HepG2 (cell line): ENCODE results near the gene TBC1D20. TPM values are rescaled to one million over a fixed set of nuclear protein-coding genes. Genes with fewer than 3 reads are reported as not detected.
A peak's percentile ranks its signal among the peaks of the same experiment; 100 is the strongest.

Experiments
- ATM ChIP-seq: fragments of 450-650 bp; IDR thresholded peaks from 2 replicates; pipeline ENCODE4 v1.7.1; 2017; ENCODE audit warnings: mild to moderate bottlenecking, borderline replicate concordance
- CSRNP1 ChIP-seq: sonication (generic); formaldehyde crosslinking; IDR thresholded peaks from 2 replicates; pipeline ENCODE4 v1.8.1; 2023; ENCODE audit warnings: mild to moderate bottlenecking, missing genetic modification reagents
- JDP2 ChIP-seq: sonication (generic); formaldehyde crosslinking; IDR thresholded peaks from 2 replicates; pipeline ENCODE4 v1.8.1; 2022; ENCODE audit warnings: missing genetic modification reagents, borderline replicate concordance
- MTA1 ChIP-seq: sonication (generic); formaldehyde crosslinking; IDR thresholded peaks from 2 replicates; pipeline ENCODE4 v1.4.0; 2020; ENCODE audit warnings: missing genetic modification reagents, mild to moderate bottlenecking, borderline replicate concordance
- NAIF1 ChIP-seq: sonication (generic); formaldehyde crosslinking; IDR thresholded peaks from 2 replicates; pipeline ENCODE4 v1.5.0; 2020; ENCODE audit warnings: mild to moderate bottlenecking, missing genetic modification reagents, borderline replicate concordance
- NCOA5 ChIP-seq: sonication (generic); formaldehyde crosslinking; IDR thresholded peaks from 2 replicates; pipeline ENCODE4 v1.4.0; 2020; ENCODE audit warnings: missing genetic modification reagents
- REPIN1 ChIP-seq: sonication (generic); formaldehyde crosslinking; IDR thresholded peaks from 2 replicates; pipeline ENCODE4 v1.8.0; 2022; ENCODE audit warnings: missing genetic modification reagents, low read depth, mild to moderate bottlenecking, borderline replicate concordance
- ZKSCAN5 ChIP-seq: sonication (generic); formaldehyde crosslinking; IDR thresholded peaks from 2 replicates; pipeline ENCODE4 v1.5.1; 2020; ENCODE audit warnings: mild to moderate bottlenecking, missing genetic modification reagents
- ZNF264 ChIP-seq: sonication (generic); formaldehyde crosslinking; IDR thresholded peaks from 2 replicates; pipeline ENCODE4 v1.4.0; 2020; ENCODE audit warnings: missing genetic modification reagents
- ZNF407 ChIP-seq: sonication (generic); formaldehyde crosslinking; IDR thresholded peaks from one replicate; pipeline ENCODE4 v1.5.1; 2020; ENCODE audit warnings: mild to moderate bottlenecking, missing genetic modification reagents; ENCODE audit errors: not compliant biosample characterization
- ZNF674 ChIP-seq: sonication (generic); formaldehyde crosslinking; IDR thresholded peaks from 2 replicates; pipeline ENCODE4 v1.5.0; 2020; ENCODE audit warnings: low read depth, mild to moderate bottlenecking, missing genetic modification reagents
- polyA plus RNA-seq, 8 experiments: library from polyadenylated mRNA; depleted of rRNA in 3 of 8; stranded (reverse) in 7 of 8; unstranded in 1 of 8; fragments of >200 nt; fragmentation: Illumina TruSeq in 4 of 8; extraction: Trizol in 4 of 8; gene quantifications; 2 replicates each; pipeline versions ENCODE4 v1.2.1 to v1.2.3, GENCODE V29; 2011 to 2016; ENCODE audit warnings: low read depth in 4 of 8, missing spikeins in 1 of 8, mixed read lengths in 1 of 8; ENCODE audit not compliant: insufficient read depth in 1 of 8
- total RNA-seq, 5 experiments: library from RNA; depleted of rRNA; stranded (reverse); fragments of >200 nt; fragmentation: Illumina TruSeq; extraction: Trizol; gene quantifications; 2 replicates each; pipeline ENCODE4 v1.2.3, GENCODE V29; 2016; ENCODE audit warnings: low read depth in 1 of 5
- TF ChIP-seq, protein P1 (sequence below): sonication (generic); formaldehyde crosslinking; IDR thresholded peaks from 2 replicates; pipeline ENCODE4 v1.5.0; 2020; ENCODE audit warnings: missing genetic modification reagents
- TF ChIP-seq, protein P2 (sequence below): sonication (generic); formaldehyde crosslinking; IDR thresholded peaks from 2 replicates; pipeline ENCODE4 v1.4.0; 2020; ENCODE audit warnings: missing genetic modification reagents, borderline replicate concordance

TBC1D20 gene
- total and polyA plus RNA-seq, 2 of the 13 experiments (the other 11 are each of a cell fraction or from before 2014, with no cell fraction given), result 36.6 to 47.1 TPM

GRCh38 chr20:407953-408842, 54.1 kb downstream of the TBC1D20 start, which contains the start of gene RBCK1 (continued):
- TF ChIP-seq, protein P1, sequence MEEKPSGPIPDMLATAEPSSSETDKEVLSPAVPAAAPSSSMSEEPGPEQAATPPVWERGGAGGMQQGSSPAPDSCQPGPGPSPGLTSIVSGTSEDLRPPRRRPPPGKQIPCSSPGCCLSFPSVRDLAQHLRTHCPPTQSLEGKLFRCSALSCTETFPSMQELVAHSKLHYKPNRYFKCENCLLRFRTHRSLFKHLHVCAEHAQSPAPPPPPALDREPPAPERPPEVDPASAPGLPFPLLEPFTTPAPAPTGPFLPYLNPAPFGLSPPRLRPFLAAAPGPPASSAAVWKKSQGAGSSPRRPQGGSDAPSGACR (CRISPR knock-in tag), result 0 out of 2 replicates have a peak, but pooled peaks have one; percentile 22
- TF ChIP-seq ZNF674, result no peak
- no peak; the same call in 1 of the 2 replicates for TF ChIP-seq ZKSCAN5 (CRISPR knock-in tag)
- peak; percentile 78; the same call in 1 of the 2 replicates for TF ChIP-seq MTA1 (CRISPR knock-in tag)
- TF ChIP-seq ZNF407 (CRISPR knock-in tag), result peak; percentile 91
- peak; percentile 21; the same call in 1 of the 2 replicates for TF ChIP-seq CSRNP1 (CRISPR knock-in tag)
- peak; percentile 47; the same call in 1 of the 2 replicates for TF ChIP-seq JDP2
- TF ChIP-seq, protein P2, sequence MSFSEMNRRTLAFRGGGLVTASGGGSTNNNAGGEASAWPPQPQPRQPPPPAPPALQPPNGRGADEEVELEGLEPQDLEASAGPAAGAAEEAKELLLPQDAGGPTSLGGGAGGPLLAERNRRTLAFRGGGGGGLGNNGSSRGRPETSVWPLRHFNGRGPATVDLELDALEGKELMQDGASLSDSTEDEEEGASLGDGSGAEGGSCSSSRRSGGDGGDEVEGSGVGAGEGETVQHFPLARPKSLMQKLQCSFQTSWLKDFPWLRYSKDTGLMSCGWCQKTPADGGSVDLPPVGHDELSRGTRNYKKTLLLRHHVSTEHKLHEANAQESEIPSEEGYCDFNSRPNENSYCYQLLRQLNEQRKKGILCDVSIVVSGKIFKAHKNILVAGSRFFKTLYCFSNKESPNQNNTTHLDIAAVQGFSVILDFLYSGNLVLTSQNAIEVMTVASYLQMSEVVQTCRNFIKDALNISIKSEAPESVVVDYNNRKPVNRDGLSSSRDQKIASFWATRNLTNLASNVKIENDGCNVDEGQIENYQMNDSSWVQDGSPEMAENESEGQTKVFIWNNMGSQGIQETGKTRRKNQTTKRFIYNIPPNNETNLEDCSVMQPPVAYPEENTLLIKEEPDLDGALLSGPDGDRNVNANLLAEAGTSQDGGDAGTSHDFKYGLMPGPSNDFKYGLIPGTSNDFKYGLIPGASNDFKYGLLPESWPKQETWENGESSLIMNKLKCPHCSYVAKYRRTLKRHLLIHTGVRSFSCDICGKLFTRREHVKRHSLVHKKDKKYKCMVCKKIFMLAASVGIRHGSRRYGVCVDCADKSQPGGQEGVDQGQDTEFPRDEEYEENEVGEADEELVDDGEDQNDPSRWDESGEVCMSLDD (CRISPR knock-in tag), result peak; percentile 36; the same call in 1 of the 2 replicates
- TF ChIP-seq ZNF264, result peak; percentile 76
- TF ChIP-seq NAIF1 (CRISPR knock-in tag), result 0 out of 2 replicates have a peak, but pooled peaks have one; percentile 4
- no peak for TF ChIP-seq ATM
- 0 out of 2 replicates have a peak, but pooled peaks have one; percentile 59 for TF ChIP-seq NCOA5 (CRISPR knock-in tag)
- TF ChIP-seq REPIN1 (CRISPR knock-in tag), result no peak
